Smooth muscle cell (in vitro differentiated cells): Measurements from ENCODE around the gene NAPA. TPM values are rescaled to one million over a fixed set of nuclear protein-coding genes. Genes with fewer than 3 reads are reported as not detected.

ENCODE experiments used
- DNase-seq: peaks from one replicate; lab custom pipeline; 2025; ENCODE audit not compliant: unreplicated experiment; lab: John Stamatoyannopoulos, UW
- H2AFZ ChIP-seq: fragments of 200-600 bp; sonication (generic); 2 replicates; pipeline ENCODE4 v1.6.0; 2016; ENCODE audit warnings: antibody characterized with exemption, low read depth, mild to moderate bottlenecking
- H3F3A ChIP-seq: fragments of 200-600 bp; sonication (generic); 2 replicates; pipeline ENCODE4 v1.6.0; 2017; ENCODE audit warnings: antibody characterized with exemption, low read depth
- H3K27ac ChIP-seq: fragments of 200-600 bp; sonication (generic); 2 replicates; pipeline ENCODE4 v1.5.1; 2016; ENCODE audit warnings: low read depth, mild to moderate bottlenecking
- H3K27me3 ChIP-seq: fragments of 200-600 bp; sonication (generic); 2 replicates; pipeline ENCODE4 v1.6.1; 2016; ENCODE audit warnings: low read depth, mild to moderate bottlenecking
- H3K36me3 ChIP-seq: fragments of 200-600 bp; sonication (generic); 2 replicates; pipeline ENCODE4 v1.5.1; 2016; ENCODE audit warnings: low read depth
- H3K4me1 ChIP-seq: fragments of 200-600 bp; sonication (generic); 2 replicates; pipeline ENCODE4 v1.5.1; 2016; ENCODE audit warnings: low read depth
- H3K4me2 ChIP-seq: fragments of 200-600 bp; sonication (generic); 2 replicates; pipeline ENCODE4 v1.6.0; 2016; ENCODE audit warnings: mild to moderate bottlenecking
- H3K4me3 ChIP-seq: fragments of 200-600 bp; sonication (generic); 2 replicates; pipeline ENCODE4 v1.5.1; 2016; ENCODE audit warnings: mild to moderate bottlenecking
- H3K79me2 ChIP-seq: fragments of 200-600 bp; sonication (generic); 2 replicates; pipeline ENCODE4 v1.6.0; 2016; ENCODE audit warnings: low read depth, mild to moderate bottlenecking
- H3K9ac ChIP-seq: fragments of 200-600 bp; sonication (generic); 2 replicates; pipeline ENCODE4 v1.6.0; 2016; ENCODE audit warnings: low read depth
- H3K9me3 ChIP-seq: fragments of 200-600 bp; sonication (generic); replicated peaks from 2 replicates; pipeline ENCODE4 v1.5.1; 2016; ENCODE audit warnings: low read depth
- H4K20me1 ChIP-seq: fragments of 200-600 bp; sonication (generic); 2 replicates; pipeline ENCODE4 v1.6.0; 2016; ENCODE audit warnings: low read depth
- whole genome bisulfite sequencing: methylation state at CpG from one replicate; pipeline ENCODE4 v1.1.7; 2016; ENCODE audit warnings: low lambda C conversion rate; 5-methylcytosine and 5-hydroxymethylcytosine counted together
- polyA plus RNA-seq: library from polyadenylated mRNA; unstranded; fragments of >200 nt; fragmentation: Nextera tagmentation; extraction: Ambion mirVana; gene quantifications from 2 replicates; pipeline ENCODE4 v1.2.1, GENCODE V29; 2016
- total RNA-seq: library from RNA; depleted of rRNA; stranded (reverse); fragments of >200 nt; gene quantifications from 2 replicates; pipeline ENCODE4 v1.2.3, GENCODE V29; 2014
- TF ChIP-seq, protein P1 (sequence below): fragments of 200-600 bp; sonication (generic); IDR thresholded peaks from 2 replicates; pipeline ENCODE4 v1.5.1; 2017; ENCODE audit warnings: borderline replicate concordance, mild to moderate bottlenecking, antibody characterized with exemption; ENCODE audit not compliant: insufficient read depth, poor library complexity, severe bottlenecking

The NAPA gene
- total and polyA plus RNA-seq, 2 experiments from 2014 or later: 65.0 to 78.7 TPM

DNA sequence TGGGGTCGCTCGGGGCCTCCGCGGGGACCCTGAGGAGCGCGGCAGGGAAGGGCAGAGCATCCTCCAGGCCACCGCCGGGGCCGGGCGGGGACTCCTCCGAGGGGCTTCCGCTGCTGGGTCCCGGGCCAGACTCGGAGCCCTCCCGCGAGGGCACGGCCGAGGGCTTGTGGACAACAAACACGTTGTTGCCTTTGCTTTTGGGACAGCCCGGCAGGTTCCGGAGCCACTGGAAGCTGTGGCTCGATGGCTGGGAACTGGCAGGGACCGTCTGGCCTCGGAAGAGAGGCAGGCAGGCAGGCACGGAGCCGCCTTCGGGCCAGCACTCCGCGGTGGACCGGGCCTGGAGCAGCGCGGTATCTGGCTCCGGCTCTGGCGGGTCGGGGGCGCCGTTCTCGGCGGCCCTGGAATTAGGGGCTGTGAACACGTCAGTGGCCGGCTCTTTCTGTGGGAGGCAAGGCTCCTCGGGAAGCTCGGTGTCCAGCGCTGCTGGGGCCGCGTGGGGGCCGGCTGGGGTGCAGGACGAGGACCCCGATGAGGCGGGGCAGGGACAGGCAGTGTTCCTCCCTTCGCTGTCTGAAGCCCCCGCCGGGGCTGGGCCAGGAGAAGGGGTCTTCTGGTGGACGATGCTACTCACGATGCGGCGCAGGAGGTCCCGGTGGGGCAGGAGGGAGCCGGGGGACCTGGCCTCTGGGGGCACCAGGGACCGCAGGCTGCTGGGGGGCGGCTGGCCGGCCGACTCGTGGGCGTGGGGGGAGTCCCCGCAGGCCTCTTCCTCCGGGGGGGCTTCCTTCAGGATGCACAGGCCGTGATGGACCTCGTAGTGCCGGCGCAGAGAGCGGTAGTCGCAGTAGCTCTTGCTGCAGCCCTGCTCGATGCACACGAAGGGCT is 30.4 kb upstream of the NAPA start:
- Histone ChIP-seq H3K79me2 (no peaks in the 10 kb centered on the region), H4K20me1 (no peaks in the 10 kb centered on the region), H3K27me3 (no peaks in the 10 kb centered on the region), H3K9me3 (no peaks in the 10 kb centered on the region), H3K4me2 (no peak overlapping the region), H3K36me3 (no peaks in the 10 kb centered on the region), H3F3A (peaks cover 20% of the 10 kb centered on the region), H3K4me3 (no peak overlapping the region), H3K27ac (no peak overlapping the region), H2AFZ (no peak overlapping the region), H3K9ac (no peak overlapping the region), H3K4me1 (peaks cover 5% of the 10 kb centered on the region)
- TF ChIP-seq, protein P1, sequence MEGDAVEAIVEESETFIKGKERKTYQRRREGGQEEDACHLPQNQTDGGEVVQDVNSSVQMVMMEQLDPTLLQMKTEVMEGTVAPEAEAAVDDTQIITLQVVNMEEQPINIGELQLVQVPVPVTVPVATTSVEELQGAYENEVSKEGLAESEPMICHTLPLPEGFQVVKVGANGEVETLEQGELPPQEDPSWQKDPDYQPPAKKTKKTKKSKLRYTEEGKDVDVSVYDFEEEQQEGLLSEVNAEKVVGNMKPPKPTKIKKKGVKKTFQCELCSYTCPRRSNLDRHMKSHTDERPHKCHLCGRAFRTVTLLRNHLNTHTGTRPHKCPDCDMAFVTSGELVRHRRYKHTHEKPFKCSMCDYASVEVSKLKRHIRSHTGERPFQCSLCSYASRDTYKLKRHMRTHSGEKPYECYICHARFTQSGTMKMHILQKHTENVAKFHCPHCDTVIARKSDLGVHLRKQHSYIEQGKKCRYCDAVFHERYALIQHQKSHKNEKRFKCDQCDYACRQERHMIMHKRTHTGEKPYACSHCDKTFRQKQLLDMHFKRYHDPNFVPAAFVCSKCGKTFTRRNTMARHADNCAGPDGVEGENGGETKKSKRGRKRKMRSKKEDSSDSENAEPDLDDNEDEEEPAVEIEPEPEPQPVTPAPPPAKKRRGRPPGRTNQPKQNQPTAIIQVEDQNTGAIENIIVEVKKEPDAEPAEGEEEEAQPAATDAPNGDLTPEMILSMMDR: no peak
- WGBS: 95% methylated on average over 71 of the region's 75 CpGs
- no peak for DNase-seq

DNA sequence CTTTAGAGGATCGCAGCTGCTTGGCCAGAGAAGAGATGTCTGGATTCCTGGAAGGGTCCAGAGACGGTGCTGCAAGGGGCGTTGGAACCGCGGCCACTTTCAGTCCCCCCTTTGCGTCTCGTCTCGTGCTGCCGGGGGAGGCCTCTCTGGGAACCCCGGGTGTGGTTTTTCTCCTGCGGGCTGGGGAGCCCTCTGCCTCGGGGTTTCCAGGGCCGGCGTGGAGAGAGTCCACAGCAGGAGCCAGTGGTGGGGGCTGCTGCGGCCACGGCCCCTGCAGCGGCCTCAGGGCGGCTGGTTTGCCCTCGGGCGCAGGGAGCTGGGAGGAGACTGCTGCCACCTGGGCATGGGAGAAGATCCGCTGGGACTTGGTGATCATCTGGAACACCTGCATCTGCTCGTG is 29.6 kb upstream of the NAPA start:
- WGBS: 94% methylated on average over 22 of the region's 22 CpGs
- Histone ChIP-seq H3F3A (peaks cover 20% of the 10 kb centered on the region), H3K4me2 (no peak overlapping the region), H3K9me3 (no peaks in the 10 kb centered on the region), H3K36me3 (no peaks in the 10 kb centered on the region), H3K4me3 (no peak overlapping the region), H3K27me3 (no peaks in the 10 kb centered on the region), H3K79me2 (no peaks in the 10 kb centered on the region), H4K20me1 (no peaks in the 10 kb centered on the region), H3K9ac (no peak overlapping the region), H3K27ac (no peak overlapping the region), H3K4me1 (peaks cover 5% of the 10 kb centered on the region), H2AFZ (no peak overlapping the region)
- no peak for DNase-seq
- TF ChIP-seq, protein P1: no peak

GRCh38 chr19:47544075-47544474 is 29.2 kb upstream of the NAPA start:
- Histone ChIP-seq H3K4me1 (peaks cover 5% of the 10 kb centered on the region), H3K27ac (no peak overlapping the region), H3K4me2 (no peak overlapping the region), H3K36me3 (no peaks in the 10 kb centered on the region), H4K20me1 (no peaks in the 10 kb centered on the region), H3F3A (peaks cover 20% of the 10 kb centered on the region), H3K4me3 (no peak overlapping the region), H3K27me3 (no peaks in the 10 kb centered on the region), H3K9ac (no peak overlapping the region), H2AFZ (no peak overlapping the region), H3K79me2 (no peaks in the 10 kb centered on the region), H3K9me3 (no peaks in the 10 kb centered on the region)
- WGBS: 96% methylated on average over 18 of the region's 18 CpGs
- TF ChIP-seq, protein P1: no peak
- no peak for DNase-seq
